HG03135 (cell line): ENCODE results near the gene SLC35F3.

ENCODE experiments used
- ATAC-seq: cut with Tn5 transposase; IDR thresholded peaks from one replicate; pipeline ENCODE4 v1.9.1; 2021; ENCODE audit warnings: mild to moderate bottlenecking, moderate library complexity; ENCODE audit not compliant: unreplicated experiment

The SLC35F3 gene

GRCh38 chr1:233909195-233909594 lies 4.7 kb downstream of the SLC35F3 start:
- ATAC-seq: no peak

DNA sequence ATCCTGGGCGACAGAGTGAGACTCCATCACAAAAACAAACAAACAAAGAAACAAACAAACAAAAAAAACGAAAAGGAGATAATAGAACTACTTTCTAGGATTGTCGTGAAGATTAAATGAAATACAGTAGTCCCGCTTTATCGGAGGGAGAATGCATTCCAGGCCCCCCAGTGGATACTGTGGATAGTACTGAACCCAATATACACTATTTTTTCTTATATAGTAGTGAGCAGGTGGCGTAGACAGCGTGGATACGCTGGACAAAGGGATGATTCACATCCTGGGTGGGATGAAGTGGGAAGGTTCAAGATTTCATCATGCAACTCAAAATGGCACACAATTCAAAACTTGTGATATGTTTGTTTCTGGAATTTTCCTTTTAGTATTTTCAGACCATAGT lies 8.0 kb downstream of the SLC35F3 start:
- ATAC-seq: no peak

- ATAC-seq: no peak
These were observed 8.4 kb downstream of the SLC35F3 start for GRCh38 chr1:233912909-233913308.

DNA sequence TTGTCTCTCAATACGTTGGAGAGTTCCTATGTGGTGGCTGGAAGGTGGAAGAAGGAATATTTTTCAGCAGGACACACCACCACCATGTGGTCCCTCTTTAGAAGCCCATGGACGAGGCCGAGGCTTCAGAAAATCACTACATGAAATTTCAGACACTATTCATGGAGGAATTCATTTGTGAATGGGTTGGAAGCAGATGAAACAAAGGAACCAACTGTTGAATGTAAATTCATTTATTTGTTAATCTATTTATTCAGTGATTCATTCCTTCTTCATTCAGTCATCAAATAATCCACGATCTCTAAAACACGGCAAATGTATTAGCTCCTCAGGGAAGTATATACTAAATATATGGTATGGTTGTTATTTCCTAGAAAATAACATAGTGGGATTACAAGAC lies 12.2 kb downstream of the SLC35F3 start:
- ATAC-seq: no peak

GRCh38 chr1:233919786-233920185 lies 15.3 kb downstream of the SLC35F3 start:
- ATAC-seq: no peak

DNA sequence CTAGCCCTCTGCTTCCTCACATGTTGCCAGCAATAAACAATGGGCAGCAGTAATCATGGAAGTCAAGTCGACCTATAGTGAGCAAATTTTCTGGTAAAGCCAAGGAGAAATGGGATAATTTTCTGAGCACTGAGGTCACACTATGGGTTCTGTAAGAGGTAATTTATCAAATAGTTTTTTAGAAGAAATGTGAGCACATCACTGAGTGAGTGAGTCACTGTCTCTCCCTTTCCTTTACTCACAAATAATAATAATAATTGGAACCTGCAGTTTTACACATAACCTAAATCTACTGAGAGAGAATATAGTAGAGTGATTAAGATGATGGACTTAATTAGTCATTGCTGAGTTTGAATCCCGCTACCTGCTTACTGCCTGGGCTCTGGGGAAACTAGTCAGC lies 23.6 kb downstream of the SLC35F3 start:
- no peak for ATAC-seq

DNA sequence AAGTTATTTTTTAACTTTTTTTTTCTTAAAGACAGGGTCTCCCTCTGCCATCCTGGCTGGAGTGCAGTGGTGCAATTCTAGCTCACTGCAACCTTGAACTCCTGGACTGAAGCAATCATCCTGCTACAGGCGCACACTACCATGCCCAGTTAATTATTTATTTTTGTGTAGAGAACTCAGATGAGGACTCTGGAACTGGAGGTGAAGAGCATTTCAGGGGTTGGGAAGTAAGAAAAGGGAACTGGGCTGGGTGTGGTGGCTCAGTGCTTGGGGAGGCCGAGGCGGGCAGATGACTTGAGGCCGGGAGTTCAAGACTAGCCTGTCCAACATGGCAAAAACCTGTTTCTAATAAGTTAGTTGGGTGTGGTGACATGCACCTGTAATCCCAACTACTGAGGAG lies 28.9 kb downstream of the SLC35F3 start:
- ATAC-seq: no peak

DNA sequence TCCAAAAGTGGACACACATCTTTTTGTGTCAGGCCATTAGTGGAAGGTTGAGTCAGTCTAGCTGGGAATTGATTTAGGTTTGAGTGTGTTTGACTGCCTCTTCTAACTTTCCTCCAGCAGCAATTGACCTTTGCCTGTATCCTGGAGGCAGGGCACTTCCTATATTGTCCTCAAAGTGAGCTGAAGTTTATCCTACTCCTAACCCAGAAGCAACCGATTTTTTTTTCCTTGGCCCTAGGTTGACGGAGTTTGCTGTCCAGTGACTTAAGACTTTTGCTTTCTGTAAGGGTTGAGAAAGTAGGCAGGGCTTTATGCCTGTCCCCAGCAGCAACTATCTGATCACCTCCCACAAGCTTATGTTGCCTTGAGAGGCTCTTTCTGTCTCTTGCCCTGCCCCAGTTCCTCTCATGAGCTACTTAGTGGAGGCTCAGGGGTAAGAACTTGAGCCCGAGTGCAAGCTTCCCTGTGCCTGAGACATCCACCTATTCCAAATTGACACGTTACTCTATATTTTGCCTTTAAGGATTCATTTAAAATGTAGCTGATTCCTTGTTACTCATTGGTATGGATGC lies 30.9 kb downstream of the SLC35F3 start:
- no peak for ATAC-seq

- no peak for ATAC-seq
These were observed 31.9 kb downstream of the SLC35F3 start for GRCh38 chr1:233936422-233936821.

DNA sequence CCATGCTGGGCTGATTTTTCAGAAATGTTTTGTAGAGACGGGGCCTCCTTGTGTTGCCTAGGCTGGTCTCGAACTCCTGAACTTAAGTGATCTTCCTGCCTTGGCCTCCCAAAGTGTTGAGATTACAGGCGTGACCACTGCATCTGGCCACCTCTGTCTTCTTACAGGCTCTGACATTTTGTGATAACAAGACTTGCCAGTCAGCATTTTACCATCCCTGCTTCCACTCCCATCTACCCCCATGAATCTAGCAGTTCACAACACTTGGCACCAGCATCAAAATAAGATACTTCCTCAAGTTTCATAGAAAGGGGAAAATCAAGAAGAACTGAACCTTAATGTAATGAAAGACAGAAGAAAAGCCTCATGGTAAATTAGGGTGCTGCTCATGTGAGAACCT lies 32.4 kb downstream of the SLC35F3 start:
- no peak for ATAC-seq

DNA sequence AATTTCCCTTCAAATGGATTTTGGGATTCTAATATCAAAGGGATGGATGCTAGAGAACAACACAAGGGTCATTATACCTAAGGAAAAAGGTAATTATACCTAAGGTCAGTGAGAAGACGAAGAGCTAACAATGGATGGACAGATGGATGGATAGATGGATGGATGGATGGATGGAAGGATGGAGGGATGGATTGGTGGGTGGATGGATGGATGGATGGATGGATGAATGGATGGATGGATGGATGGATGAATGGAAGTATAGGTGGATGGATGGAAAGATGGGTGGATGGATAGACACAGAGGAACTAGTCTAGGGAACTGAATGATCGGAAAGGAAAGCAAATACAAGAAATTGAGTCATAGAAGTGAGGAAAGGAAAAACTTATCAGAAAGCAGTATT lies 34.0 kb downstream of the SLC35F3 start:
- no peak for ATAC-seq

DNA sequence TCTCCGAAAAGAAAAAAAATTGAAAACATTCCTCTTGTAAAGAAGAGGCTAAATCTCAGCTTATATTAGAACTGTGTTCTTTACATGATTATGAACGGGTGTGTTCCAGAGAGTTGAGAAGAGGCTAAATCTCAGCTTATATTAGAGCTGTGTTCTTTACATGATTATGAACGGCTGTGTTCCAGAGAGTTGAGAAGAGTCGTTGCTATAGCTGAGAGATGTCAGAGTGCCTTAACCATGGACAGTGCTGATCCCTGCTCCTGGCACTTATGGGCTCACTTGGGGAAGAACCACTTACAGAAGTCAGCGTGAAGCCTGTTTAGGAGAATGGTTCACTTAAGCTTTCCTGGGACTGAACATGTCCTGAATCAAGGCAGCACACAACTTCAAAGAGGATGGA lies 35.0 kb downstream of the SLC35F3 start:
- no peak for ATAC-seq

DNA sequence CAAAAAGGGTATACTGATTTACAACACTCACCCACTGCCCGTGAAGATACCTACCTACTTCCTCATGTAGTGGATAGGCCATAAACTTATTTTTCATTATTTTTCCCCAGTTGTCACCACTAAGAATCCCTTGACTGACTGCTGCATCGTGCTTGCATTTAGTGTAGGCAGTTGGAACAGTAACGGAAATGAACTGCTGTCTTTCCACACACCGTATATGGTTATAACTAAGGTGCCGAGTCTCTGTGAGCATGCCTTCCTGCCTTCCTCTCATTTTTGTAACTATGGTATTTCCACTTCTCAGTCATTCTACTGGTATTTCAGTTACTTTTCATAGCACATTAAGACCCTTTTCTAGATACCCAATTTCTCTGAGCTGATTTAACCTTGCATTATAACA lies 36.4 kb downstream of the SLC35F3 start:
- ATAC-seq: no peak

DNA sequence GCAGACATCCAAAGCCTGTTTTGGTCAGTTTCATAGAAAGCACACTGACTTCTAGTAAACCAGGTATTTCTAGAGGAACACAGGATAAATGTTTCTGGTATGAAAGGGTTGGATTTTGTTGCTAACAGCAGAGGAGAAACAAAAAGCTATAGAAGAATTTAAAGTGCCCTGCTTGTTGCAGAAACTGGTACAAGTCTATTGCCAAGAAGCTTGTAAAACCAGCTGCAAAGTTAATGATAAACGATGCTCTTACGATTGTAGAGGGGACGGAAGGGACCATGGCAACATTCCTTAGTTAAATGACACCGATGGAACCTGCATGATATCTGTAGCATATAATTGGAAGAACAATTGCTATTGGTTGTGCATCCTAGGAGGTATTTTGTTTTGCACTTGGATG lies 40.1 kb downstream of the SLC35F3 start:
- no peak for ATAC-seq

- no peak for ATAC-seq
These were observed 41.1 kb downstream of the SLC35F3 start for GRCh38 chr1:233945573-233945972.

DNA sequence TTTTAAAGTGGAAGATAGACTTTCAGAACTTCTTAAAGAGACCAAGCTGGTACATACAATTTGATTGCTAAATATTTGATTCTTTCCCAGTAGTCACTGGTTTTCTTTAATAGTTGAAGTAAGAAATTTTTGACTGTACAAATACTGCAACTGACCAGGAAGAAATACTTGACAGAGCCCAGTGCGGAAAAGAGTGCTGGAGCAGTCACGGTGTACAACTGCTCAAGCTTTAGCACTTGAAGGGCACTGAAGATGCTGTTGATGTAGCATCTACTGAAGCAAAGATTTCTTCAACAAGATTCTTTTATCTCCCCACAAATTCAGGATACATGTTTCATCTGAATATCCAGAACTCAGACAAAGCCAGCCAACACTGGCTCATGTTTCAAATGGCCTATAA lies 41.5 kb downstream of the SLC35F3 start:
- ATAC-seq: no peak

DNA sequence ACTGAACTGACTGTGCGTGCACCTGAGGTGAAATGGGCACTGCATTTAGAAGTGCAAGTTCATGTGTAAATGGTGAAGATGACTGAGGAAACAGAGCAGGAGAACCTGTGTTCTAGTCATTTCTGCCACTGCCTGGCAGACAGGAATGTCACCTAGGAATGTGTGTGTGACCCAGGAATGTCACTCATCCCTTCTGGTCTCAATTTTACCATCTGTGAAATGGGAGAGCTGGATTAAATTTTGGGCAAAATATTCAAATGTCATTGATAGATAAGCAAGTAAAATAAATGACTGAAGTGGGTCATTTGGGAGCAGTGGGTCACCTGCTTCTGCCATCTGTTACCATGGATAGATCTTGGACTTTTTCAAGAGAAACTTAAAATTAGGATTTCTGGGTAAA lies 42.2 kb downstream of the SLC35F3 start:
- no peak for ATAC-seq

- no peak for ATAC-seq
These were observed 47.3 kb downstream of the SLC35F3 start for GRCh38 chr1:233951804-233952203.

GRCh38 chr1:233957691-233958090 lies 53.2 kb downstream of the SLC35F3 start:
- ATAC-seq: no peak

- ATAC-seq: no peak
These were observed 54.6 kb downstream of the SLC35F3 start for GRCh38 chr1:233959102-233959501.

DNA sequence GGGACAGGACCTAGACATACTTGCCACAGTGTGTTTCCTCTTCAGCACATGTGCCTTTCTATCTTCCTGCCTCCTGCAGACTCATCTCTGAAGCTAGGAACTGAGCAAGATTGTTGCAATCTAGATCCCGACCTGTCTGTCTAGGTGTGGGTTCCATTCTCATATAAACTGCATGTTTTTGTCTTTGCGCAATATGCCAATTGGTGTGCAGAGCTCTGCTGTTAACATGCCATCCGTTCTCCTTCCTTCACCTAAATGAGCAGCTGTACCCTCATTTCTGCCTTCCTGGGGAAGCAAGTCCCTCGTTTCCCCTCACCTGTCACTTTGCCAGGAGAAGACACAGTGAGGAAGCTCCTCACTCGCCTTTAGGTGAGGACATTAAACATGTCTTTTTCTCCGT lies 55.5 kb downstream of the SLC35F3 start:
- no peak for ATAC-seq

DNA sequence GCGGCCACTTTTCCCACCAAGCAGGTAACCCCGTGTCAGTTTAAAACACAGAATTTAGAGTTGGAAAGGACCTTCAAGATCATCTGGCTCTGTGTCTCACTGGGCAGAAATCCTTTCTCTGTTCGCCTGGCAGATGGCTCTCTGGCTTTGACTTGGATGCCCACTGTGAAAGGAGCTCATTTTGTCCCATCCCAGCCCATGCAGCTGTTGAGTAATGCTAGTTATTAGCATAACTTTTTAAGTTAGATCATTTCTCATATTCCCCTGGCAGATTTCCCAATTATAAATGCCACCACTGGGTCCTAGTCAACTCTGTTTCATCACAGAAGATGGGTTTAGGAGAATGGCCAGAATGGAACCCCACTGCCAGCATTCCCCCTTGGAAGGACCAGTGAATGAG lies 55.9 kb downstream of the SLC35F3 start:
- ATAC-seq: no peak

DNA sequence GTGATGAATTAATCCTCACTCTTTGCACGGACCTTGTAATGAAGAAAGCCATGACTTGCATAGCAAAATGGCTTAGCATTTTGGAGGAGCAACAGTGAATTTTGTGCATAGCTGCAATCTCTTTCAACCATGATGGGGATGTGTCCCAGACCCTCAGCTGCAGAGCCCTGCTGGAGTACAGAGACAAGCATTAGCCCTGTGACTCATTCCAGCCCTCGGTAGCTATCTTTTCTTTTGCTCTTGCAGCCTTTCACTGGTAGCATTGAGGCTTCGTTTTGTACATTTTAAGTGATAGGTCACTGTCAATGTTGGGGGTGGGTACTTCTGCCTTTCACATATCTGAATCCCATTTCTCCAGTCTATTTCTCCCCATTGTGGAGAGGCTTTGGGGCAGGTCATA lies 58.4 kb downstream of the SLC35F3 start:
- ATAC-seq: no peak

DNA sequence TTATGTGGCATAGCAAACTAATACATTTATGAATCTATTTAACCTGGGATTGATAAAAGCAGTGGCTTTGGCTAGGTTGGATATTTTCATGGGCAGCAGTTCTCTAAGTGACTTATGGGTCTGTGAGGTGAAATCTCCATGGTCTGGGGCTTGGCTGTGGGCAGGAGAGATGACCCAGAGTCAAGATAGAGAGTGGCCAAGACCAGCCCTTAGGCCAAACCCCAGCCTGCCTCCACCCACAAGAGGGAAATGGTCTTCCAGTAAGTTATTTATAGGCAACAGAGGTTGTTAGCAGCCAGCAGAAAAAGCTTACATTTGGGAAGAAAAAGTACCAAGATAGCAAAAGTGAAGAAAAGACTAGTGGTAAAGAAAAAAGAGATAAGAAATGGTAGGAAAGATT lies 61.4 kb downstream of the SLC35F3 start:
- ATAC-seq: no peak
